Spleen (tissue), 11 donors: ENCODE data around the gene PIK3CB. TPM values are rescaled to one million over a fixed set of nuclear protein-coding genes. Genes with fewer than 3 reads are reported as not detected.
"Not testable (repeated sequence)": the region's sequence is repeated elsewhere in the genome, so short reads cannot be mapped to it uniquely, and the experiment has no call there.

Experiments
- DNase-seq: peaks from one replicate; pipeline ENCODE4 v3.0.0-alpha.2; 2020
- H3K27ac ChIP-seq, 8 donors: fragments of 200-600 bp; sonication (generic) in 7 of 8; 1 replicate in 4 of 8; 2 replicates in 4 of 8; pipeline versions ENCODE4 v1.5.0 to v1.8.0; 2016 to 2021; ENCODE audit warnings: inconsistent platforms in 4 of 8, mild to moderate bottlenecking in 4 of 8, moderate library complexity in 1 of 8
- H3K27me3 ChIP-seq, 7 donors: fragments of 200-600 bp; sonication (generic) in 6 of 7; replicated peaks in 1 of 7; 1 replicate in 4 of 7; 2 replicates in 3 of 7; pipeline versions ENCODE4 v1.5.0 to v1.8.0; 2016 to 2021; ENCODE audit warnings: inconsistent platforms in 3 of 7, mild to moderate bottlenecking in 1 of 7
- H3K36me3 ChIP-seq, 6 donors: fragments of 200-600 bp; sonication (generic) in 5 of 6; 1 replicate in 4 of 6; 2 replicates in 2 of 6; pipeline versions ENCODE4 v1.5.0 to v1.8.0; 2016 to 2021; ENCODE audit warnings: inconsistent platforms in 2 of 6
- H3K4me1 ChIP-seq, 6 donors: fragments of 200-600 bp; sonication (generic) in 5 of 6; 1 replicate in 3 of 6; 2 replicates in 3 of 6; pipeline versions ENCODE4 v1.5.0 to v1.8.0; 2016 to 2021; ENCODE audit warnings: inconsistent platforms in 3 of 6
- H3K4me3 ChIP-seq, 8 donors: fragments of 200-600 bp; sonication (generic) in 7 of 8; 1 replicate in 4 of 8; 2 replicates in 4 of 8; pipeline versions ENCODE4 v1.5.0 to v1.8.0; 2016 to 2021; ENCODE audit warnings: inconsistent platforms in 4 of 8, mild to moderate bottlenecking in 4 of 8, moderate library complexity in 2 of 8
- H3K9me3 ChIP-seq, 8 donors: fragments of 200-600 bp; sonication (generic) in 7 of 8; 1 replicate in 4 of 8; 2 replicates in 4 of 8; pipeline versions ENCODE4 v1.5.0 to v1.8.0; 2016 to 2021; ENCODE audit warnings: inconsistent platforms in 4 of 8
- CTCF ChIP-seq, 11 experiments: fragments of 200-600 bp in 7 of 11; fragments of 450-650 bp in 4 of 11; sonication (generic) in 4 of 11; IDR thresholded peaks in 8 of 11; conservative IDR thresholded peaks in 3 of 11; 1 replicate in 7 of 11; 2 replicates in 4 of 11; pipeline versions ENCODE4 v1.4.0 to v1.8.0; 2016 to 2021; ENCODE audit warnings: antibody characterized with exemption in 11 of 11, inconsistent platforms in 4 of 11, mild to moderate bottlenecking in 1 of 11
- POLR2A ChIP-seq, 3 donors: fragments of 450-650 bp; IDR thresholded peaks; one replicate each; pipeline ENCODE4 v1.5.1; 2017; ENCODE audit warnings: antibody characterized with exemption in 3 of 3, mild to moderate bottlenecking in 1 of 3
- POLR2AphosphoS5 ChIP-seq, 3 donors: sonication (generic); formaldehyde crosslinking; IDR thresholded peaks; one replicate each; pipeline ENCODE4 v1.5.1; 2017; ENCODE audit warnings: antibody characterized with exemption in 3 of 3
- WGBS, 5 donors: extraction: QIAGEN DNeasy Blood & Tissue Kit in 3 of 5; methylation state at CpG; one replicate each; pipeline versions ENCODE4 v1.1.5 to v1.1.7; 2013 to 2018; 5-methylcytosine and 5-hydroxymethylcytosine counted together
- intact Hi-C: fragments of 100-400 bp; cut with DNase I; formaldehyde crosslinking; loops from one replicate; pipeline ENCODE4 v1.15.0; 2023; ENCODE audit warnings: low total_unique reads
- polyA plus RNA-seq, 3 donors: library from polyadenylated mRNA; stranded (reverse); fragments of 200-250 nt; gene quantifications; one replicate each; pipeline ENCODE4 v1.2.1, GENCODE V29; 2013
- total RNA-seq, 7 donors: library from RNA; depleted of rRNA in 3 of 7; stranded (reverse); fragments of >200 nt in 3 of 7; fragmentation: NEBNext Ultra II Directional in 4 of 7; extraction: Animal tissue kit (Norgen Biotek cat#: 25700) in 4 of 7; gene quantifications; one replicate each; pipeline versions ENCODE4 v1.1.0 to v1.2.1, GENCODE V29; 2016 to 2021
- donor health status: healthy with polysubstance abuse.
- donor health status: DM: no; HTN: no; CAD: no; lungs with moderate emphysema.
- donor health status: DM: no; HTN: no; CAD: no.
- donor health status: Bipolar disorder and iron deficiency.
- donor health status: healthy.
- donor health status: DM: no; HTN: no; CAD: no.
- donor health status: DM: yes; HTN: yes; CAD: no.

PIK3CB gene
- total and polyA plus RNA-seq, 10 donors: 4.6 to 43.8 (median 34.4) TPM

- Histone ChIP-seq H3K27ac (peak overlapping the region in 7 of 8 donors; percentile 39 to 86 (median 76)), H3K27me3 (no peaks in the 10 kb centered on the region), H3K4me1 (peaks cover 0 to 52% (median 13%) of the 10 kb centered on the region in 6 donors), H3K36me3 (peaks cover 0 to 33% (median 0%) of the 10 kb centered on the region in 6 donors), H3K4me3 (peak overlapping the region in 1 of 8 donors; percentile 26), H3K9me3 (no peaks in the 10 kb centered on the region)
- DNase-seq: no peak
- WGBS, 5 donors: 50 to 71% (median 63%) methylated on average over 3 of the region's 3 CpGs
- no peak for TF ChIP-seq CTCF (IDR thresholded peaks at IDR 0.05 in 8 of 11, conservative IDR thresholded peaks at IDR 0.05 in 3 of 11)
- TF ChIP-seq POLR2AphosphoS5 (IDR thresholded peaks at IDR 0.05): no peak
- TF ChIP-seq POLR2A (IDR thresholded peaks at IDR 0.05): no peak
- intact Hi-C loops: no loop called here
These were observed 47.9 kb downstream of the PIK3CB start for GRCh38 chr3:138786788-138787271.

GRCh38 chr3:138785951-138786350 lies 48.8 kb downstream of the PIK3CB start:
- H3K4me3 ChIP-seq: no peak overlapping the region
- no peak for DNase-seq
- no peaks in the 10 kb centered on the region for H3K27me3 ChIP-seq
- no peaks in the 10 kb centered on the region for H3K9me3 ChIP-seq
- TF ChIP-seq POLR2A (IDR thresholded peaks at IDR 0.05): no peak
- TF ChIP-seq POLR2AphosphoS5 (IDR thresholded peaks at IDR 0.05): no peak
- no peak for TF ChIP-seq CTCF (IDR thresholded peaks at IDR 0.05 in 8 of 11, conservative IDR thresholded peaks at IDR 0.05 in 3 of 11)
- peaks cover 0 to 53% (median 19%) of the 10 kb centered on the region in 6 donors for H3K4me1 ChIP-seq
- H3K36me3 ChIP-seq: peaks cover 0 to 24% (median 0%) of the 10 kb centered on the region in 6 donors
- H3K27ac ChIP-seq: peak overlapping the region in 7 of 8 donors; percentile 39 to 86 (median 76)
- intact Hi-C loops: no loop called here

- H3K9me3 ChIP-seq, intact Hi-C loops, DNase-seq, H3K4me3 ChIP-seq, H3K27me3 ChIP-seq: not testable (repeated sequence)
- Histone ChIP-seq H3K27ac (peak overlapping the region in 3 of 8 donors; percentile 80 to 86 (median 83)), H3K4me1 (peaks cover 0 to 57% (median 25%) of the 10 kb centered on the region in 6 donors), H3K36me3 (peaks cover 0 to 19% (median 0%) of the 10 kb centered on the region in 6 donors)
- 62 to 70% (median 65%) methylated on average over 7 of the region's 7 CpGs for WGBS, 5 donors
These were observed 49.3 kb downstream of the PIK3CB start for GRCh38 chr3:138785362-138785857.

- peaks cover 0 to 52% (median 25%) of the 10 kb centered on the region in 6 donors for H3K4me1 ChIP-seq
- TF ChIP-seq POLR2A (IDR thresholded peaks at IDR 0.05): no peak
- no peak for TF ChIP-seq CTCF (IDR thresholded peaks at IDR 0.05 in 8 of 11, conservative IDR thresholded peaks at IDR 0.05 in 3 of 11)
- H3K9me3 ChIP-seq: no peaks in the 10 kb centered on the region
- intact Hi-C loops: no loop called here
- no peak overlapping the region for H3K4me3 ChIP-seq
- no peak for DNase-seq
- 69 to 84% (median 73%) methylated on average over 1 of the region's 1 CpG for WGBS, 5 donors
- H3K27me3 ChIP-seq: no peaks in the 10 kb centered on the region
- peaks cover 0 to 10% (median 0%) of the 10 kb centered on the region in 6 donors for H3K36me3 ChIP-seq
- H3K27ac ChIP-seq: peak overlapping the region in 4 of 8 donors; percentile 5 to 60 (median 40)
These were observed 52.0 kb downstream of the PIK3CB start for GRCh38 chr3:138782755-138783154.
